ENCODE results near the gene COL18A1.
A peak's percentile ranks its signal among the peaks of the same experiment; 100 is the strongest.

COL18A1 gene

DNA sequence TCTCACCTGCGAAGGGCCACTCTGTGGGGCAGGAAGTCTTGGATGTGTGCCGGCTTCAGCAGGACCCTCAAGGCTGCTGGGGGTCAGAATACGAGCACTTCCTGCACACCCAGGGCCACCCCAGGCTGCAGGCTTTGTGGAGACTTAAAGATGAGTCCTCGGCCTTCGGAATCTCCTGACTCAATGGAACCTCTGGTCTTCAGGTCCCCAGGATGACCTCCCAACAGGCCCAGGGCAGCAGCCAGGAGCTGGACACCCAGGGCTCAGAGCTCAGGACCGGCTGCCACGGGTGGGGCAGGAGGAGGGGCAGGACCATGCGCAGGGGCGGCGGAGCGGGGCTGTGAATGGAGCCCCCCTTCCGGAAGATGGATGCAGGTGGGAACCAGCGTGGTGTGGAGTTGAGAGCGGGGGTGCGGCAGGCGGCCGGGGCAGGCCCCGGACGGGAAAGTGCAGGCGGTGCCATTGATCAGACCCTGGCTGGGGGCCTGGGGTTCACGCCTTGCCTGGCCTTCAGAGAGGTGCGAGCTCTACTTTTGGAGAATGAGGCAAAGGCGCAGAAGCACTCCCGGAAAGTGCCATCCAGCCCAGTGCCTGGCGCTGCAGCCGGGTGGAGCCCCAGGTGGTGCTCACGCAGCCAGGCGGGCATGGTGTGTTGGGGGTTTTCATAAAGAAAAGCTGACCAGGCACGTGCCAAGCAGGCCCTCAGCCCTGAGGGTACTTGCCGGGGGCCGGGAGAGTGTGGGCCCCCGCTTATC is 10.4 kb downstream of the COL18A1 start:
- no peak for DNase-seq

DNA sequence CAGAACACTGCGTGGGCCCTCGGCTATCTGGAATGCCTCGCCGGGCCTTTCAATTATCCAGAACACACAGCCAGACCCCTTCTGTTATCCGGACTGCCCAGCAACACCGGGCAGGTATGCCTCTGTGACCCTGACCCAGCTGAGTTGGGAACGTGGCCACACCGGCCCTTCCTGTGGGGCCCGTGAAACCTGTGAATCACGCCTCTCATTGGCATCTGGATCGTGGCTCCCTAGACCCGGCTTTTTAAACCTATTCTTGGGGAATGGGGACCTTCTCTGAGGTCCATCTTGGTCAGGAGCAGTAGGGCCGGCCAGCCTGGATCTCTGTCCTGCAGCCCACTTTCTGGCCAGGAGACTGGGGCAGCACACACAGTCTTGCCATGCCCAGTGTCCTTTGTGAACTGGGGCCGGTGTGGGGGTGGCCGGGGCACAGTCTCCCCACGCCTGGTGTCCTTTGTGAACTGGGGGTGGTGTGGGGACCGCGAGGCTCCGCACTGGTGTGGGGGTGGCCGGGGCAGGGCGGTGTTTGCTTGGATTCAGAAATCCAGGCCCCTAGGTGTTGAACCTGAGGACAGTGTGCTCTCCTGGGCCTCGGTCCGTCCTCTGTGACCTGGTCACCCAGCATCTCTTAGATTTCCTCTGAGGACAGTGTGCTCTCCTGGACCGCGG is 11.1 kb downstream of the COL18A1 start:
- DNase-seq, result peak; percentile 46

DNA sequence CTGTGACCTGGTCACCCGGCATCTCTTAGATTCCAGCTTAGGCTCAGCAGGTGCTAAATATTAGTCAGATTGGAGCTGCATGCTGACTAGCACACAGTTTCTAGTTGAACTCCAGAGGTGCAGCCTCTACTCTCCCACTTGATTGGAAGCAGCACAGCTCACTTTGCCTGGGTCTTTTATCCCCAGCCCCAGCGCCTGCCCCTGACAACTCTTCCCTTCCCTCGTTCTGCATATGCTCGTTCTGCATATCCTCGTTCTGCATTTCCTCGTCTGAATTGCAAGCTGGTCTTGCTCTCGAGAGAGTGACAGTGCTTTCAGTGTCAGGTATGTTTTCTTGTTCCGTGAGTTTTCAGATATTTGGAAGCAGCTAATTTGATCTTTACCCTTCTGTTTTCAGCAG is 11.7 kb downstream of the COL18A1 start:
- DNase-seq, result peak; percentile 51

- peak; percentile 52 for DNase-seq
These were observed 12.4 kb downstream of the COL18A1 start for GRCh38 chr21:45417256-45417950.

- DNase-seq, result peak; percentile 56
These were observed 13.0 kb downstream of the COL18A1 start for GRCh38 chr21:45417951-45418300.

DNA sequence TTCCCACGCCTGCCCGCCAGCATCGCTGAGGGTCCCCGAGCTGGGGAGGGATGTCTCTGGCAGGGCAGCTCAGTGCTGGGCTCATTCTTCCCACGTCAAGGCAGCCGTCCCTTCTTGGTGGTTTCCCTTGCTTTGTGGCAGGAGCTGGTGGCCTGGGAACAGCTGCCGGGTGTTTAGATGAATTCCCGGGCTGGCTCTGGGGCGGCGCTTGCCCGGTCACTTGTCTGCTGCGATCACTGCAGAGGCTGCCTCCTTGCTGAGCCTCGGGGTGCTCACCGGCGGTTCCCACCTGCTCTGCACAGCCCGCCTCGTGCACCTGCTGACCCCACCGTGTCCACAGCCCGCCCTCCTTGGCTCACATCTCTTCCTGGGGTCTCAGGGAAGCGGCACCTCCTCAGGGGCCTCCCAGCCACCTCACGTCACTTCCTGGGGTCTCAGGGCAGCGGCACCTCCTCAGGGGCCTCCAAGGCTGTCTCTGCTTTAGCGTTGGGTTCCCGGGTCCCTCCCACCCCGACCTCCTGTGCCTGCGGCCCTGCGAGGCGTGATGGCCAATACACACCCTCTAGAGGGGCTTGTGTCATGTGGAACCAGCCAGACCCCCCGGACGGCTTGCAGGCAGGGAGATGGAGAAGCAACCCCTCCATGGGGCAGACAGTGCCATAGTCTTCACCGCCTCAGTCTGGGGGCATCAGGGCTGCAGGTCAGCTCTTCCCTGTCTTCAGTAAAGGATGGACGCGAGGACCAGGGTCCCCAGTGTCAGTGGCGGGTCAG is 13.5 kb downstream of the COL18A1 start:
- peak; percentile 44 for DNase-seq

DNA sequence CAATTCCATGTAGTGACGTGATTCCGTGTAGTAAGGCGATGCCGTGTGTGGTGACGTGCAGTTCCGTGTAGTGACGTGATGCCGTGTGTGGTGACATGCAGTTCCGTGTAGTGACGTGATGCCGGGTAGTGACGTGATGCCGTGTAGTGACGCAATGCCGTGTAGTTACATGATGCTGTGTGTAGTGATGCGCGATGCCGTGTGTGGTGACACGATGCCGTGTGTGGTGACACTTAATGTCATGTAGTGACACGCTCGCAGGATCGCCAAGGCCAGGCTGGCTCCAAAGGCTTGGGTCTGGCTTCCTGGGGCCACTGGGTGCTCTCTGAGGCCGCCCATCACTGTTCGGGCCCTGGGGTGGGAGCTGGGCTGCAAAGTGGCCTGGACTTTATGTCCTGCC is 14.2 kb downstream of the COL18A1 start:
- DNase-seq, result peak; percentile 48

GRCh38 chr21:45420061-45421041 is 15.4 kb downstream of the COL18A1 start:
- DNase-seq, result no peak

DNA sequence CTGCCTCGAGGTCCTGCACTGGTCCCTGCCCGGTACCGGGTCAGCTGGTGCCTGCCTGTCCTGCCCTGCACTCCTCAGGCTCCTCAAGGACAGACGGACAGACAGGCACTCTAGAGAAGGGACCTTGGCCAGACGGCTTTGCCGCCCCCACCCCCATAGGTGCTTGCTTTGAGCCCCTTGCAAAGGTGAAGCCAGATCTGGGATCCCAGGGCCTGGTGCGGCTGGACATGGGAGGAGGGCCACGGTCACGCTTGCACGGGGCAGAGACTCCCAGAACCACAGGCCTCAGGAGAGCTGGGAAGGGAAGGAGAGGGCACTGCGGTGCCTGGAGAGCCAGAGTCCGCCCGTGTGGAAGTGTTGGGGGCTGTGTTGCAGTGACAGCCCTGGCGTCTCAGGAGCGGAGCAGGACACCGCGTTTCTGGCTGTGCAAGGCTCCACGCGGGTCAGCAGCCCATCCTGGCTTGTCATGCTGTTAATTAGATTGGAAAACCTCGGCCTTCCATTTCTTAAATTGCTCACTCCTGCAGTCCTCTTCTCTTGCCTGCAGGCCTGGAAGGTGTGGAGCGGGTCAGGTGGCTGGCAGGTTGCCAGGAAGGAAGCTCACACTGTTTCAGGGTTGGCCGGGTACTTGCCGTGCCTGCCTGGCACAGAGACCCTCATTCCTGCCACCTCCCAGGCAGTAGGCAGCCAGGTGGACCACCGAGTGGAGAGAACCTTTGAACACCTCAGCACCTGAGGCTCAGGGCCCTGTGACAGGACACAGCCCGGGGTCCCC is 16.3 kb downstream of the COL18A1 start:
- peak; percentile 53 for DNase-seq

DNA sequence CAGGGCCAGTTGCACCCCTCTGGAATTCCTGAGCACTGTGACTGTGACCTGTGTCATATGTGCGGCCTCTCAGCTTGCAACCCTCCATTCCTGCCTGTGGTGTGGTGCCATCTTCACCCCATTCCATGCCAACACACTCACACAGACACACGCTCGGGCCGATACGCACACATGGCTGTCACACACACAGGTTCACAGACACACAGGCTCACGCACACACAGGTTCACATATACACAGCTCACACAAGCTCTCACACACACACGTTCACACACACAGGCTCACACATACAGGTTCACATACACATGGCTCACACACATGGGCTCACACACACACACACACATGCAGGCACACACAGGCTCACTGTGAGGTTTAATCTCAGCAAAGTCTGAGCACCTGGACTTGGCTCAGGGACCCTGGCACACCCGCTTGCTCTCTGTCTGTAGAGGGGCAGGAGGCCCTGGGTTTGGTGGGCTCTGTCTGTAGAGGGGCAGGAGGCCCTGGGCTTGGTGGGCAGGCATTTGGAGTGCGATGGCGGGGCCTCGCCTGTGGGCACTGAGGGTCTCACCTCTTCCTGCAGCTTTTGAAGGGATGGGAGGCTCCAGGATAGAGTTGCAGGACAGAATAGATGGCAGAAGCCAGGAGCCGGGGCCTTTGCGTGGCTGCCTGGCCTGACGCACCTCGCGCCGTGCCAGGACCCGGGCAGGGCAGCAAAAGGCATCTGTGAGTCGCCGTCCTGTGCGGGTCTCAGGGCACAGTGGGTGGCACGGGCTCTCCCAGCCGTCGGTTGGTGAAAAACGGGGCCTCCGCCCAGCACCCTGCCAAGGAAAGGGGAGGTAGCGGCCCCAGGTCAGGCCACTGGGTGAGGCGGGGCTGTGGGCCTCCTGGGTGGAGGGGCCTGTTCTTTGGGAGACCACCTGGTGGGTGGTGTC is 17.1 kb downstream of the COL18A1 start:
- peak; percentile 49 for DNase-seq

DNA sequence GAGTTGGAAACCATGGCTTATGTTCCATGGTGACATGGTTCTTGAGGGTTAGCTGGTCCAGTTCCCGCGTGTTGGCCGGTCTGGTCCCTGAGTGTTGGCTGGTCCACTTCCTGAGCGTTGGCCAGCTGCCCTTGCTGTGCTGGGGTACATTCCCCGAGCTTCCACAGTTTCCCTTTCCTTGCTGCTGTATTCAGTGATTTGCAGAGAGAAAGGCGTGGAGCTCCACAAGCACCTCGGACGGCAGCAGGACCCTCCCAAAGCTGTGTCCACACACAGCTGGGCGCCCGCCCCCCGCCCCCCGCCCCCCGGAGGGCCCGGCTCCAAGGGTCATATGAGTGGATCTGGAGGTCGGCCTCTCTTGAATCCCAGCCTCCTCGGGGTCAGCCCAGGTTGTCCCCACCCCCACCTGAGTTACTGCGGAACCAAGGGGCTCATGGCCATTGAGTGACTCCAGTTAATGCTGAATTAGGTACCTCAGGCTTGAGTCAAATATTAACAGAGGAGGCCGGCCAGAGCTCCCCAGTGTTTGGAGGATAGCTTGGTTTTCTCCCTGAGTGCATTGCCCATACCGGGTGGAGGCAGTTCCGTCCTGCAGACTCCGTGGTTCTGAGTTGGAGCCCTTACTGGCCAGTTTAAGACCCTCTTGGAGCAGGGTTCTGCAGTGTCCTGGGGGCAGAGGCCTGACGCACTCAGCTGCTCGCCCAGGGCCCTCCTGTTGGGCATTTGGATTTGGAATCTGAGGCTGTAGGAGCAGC is 18.4 kb downstream of the COL18A1 start:
- DNase-seq, result no peak

DNA sequence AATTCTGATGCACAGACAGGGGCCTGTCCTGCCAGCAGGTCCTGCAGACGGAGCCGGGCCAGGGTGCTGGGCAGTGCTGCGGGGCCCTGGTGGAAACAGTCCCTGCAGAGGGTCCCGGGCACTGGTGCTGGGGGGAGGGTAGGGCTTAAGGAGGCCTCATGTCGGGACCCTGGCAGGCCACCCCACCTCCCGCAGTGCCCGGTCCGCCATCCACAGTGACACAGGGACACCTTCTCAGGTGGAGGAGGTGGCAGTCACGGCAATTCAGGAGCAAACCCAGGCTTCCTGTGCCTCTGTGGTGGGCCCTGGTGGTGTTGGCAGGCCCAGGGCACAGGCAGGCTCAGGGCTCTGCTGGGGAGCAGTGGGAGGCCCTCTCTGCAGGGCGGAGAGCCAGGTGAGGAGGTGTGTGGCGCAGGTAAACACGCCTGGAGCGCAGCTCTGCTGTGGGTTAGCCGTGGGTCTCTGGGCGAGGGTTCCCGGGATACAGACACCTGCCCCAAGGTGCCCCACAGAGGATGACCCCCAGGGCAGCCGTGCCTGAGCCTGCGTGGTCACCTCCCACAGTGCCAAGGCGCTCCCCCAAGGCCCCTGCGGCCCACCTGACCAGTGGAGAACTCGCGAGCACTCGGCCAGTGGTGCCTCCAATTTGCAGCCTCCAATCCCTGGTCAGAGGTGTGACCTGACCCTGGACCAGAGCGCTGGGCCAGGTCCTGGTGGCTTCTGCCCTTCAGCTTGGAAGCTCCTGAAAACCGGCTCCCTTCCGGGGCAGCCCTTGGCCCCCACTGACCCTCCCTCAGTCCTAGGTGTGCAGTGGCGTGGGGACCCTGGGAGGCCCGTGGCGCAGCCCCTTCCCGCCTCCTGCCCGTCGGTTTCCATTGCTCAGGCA is 19.2 kb downstream of the COL18A1 start:
- no peak for DNase-seq

DNA sequence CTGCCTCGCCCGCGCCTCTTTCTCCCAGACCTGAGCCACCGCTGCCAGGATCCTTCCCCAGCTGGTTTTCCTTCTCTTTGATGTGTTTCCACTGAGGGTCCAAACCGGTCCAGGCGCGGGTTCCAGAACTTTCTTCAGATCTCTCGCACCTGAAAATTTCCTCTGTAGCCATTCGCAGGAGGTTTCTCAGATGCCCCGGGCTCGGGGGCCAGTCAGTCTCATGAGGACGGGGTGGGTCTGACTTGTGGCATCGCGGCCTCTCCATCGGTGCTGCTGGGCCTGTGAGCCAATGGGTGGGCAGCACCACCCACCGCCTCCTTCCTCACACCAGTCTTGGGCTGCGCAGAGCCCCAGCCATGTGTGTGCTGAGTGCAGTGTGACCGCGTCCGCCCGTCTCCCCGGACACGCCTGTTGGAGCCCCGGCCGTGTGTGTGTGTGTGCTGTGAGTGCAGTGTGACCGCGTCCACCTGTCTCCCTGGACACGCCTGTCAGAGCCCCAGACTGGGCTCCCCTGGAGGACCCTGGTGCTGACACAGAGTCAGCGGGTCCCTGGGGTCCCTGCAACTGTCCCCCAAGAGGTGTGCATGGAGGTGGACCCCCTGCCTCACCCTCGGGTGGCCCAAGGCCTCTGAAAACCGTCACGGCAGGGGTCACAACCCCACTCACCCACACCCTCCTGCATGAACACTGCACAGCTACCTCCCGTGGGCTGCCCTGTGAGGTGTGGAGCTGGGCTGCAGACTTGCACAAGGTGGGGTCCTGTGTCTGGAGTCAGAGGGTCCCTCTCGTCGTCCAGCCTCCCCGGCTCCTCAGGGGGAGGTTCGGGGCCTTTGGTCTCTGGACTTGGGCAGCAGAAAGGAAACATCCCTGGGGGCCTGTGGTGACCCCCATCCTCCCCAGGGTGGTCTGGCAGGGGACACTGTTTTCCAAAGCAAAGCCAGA is 20.2 kb downstream of the COL18A1 start:
- DNase-seq, result no peak

GRCh38 chr21:45427331-45428271 is 22.6 kb downstream of the COL18A1 start:
- peak; percentile 100 for DNase-seq

DNA sequence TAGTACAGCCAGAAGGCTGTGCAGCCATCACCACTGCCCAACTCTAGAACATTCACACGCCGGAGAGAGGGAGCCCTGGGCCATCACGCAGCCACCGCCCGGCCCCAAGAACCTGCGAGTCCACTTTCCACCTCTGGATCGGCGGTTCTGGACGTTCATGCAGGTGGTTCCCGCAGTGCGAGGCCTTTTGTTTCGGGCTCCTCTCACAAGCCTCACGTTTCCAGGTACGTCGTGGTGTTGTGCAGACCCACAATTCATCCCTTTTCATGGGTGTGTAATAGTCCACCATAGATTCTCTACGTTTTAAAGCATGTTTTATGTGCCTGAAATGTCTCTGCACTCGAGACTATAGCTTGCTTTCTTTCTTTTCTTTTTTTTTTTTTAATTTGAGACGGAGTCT is 23.6 kb downstream of the COL18A1 start:
- DNase-seq, result no peak
